Activated CD8-positive, alpha-beta memory T cell treated with anti-CD3 and anti-CD28 coated beads, Interleukin-2, amount 50 U/mL, for 24 hours (primary cell): ENCODE data around the gene IFT80.

Source experiments
- DNase-seq: peaks from one replicate; pipeline ENCODE4 v3.0.0-alpha.2; 2020; ENCODE audit errors: extremely low read depth

Gene IFT80

GRCh38 chr3:160399125-160400029, at the start of gene IFT80, which contains the start of gene SMC4:
TSS of gene IFT80 (minus strand) at chr3:160399225. CDS start at chr3:160384600, 14,625 bp downstream.
TSS of gene SMC4 (plus strand) at chr3:160399650. CDS start at chr3:160400827, 1,177 bp downstream.
- DNase-seq, result peak; percentile 93

- DNase-seq, result no peak
These were observed 48.5 kb upstream of the IFT80 start for GRCh38 chr3:160447544-160447943.

- DNase-seq, result no peak
These were observed 47.6 kb upstream of the IFT80 start for GRCh38 chr3:160446522-160447056.

- no peak for DNase-seq
These were observed 46.8 kb upstream of the IFT80 start for GRCh38 chr3:160445854-160446253.

GRCh38 chr3:160444411-160444810, 45.4 kb upstream of the IFT80 start:
- DNase-seq, result no peak

GRCh38 chr3:160440687-160441086, 41.7 kb upstream of the IFT80 start:
- no peak for DNase-seq

- no peak for DNase-seq
These were observed 38.0 kb upstream of the IFT80 start for GRCh38 chr3:160437083-160437455.

GRCh38 chr3:160435747-160436146, 36.7 kb upstream of the IFT80 start:
- DNase-seq, result no peak

- DNase-seq, result no peak
These were observed 36.1 kb upstream of the IFT80 start for GRCh38 chr3:160435095-160435494.

- no peak for DNase-seq
These were observed 35.0 kb upstream of the IFT80 start for GRCh38 chr3:160434071-160434470.

GRCh38 chr3:160427832-160428424, 28.9 kb upstream of the IFT80 start:
- DNase-seq, result no peak

- DNase-seq, result no peak
These were observed 18.3 kb upstream of the IFT80 start for GRCh38 chr3:160417311-160417710.

- peak; percentile 7 for DNase-seq
These were observed 14.7 kb upstream of the IFT80 start for GRCh38 chr3:160413613-160414248.

GRCh38 chr3:160412477-160412876, 13.5 kb upstream of the IFT80 start:
- DNase-seq, result no peak

- DNase-seq, result no peak
These were observed 11.0 kb upstream of the IFT80 start for GRCh38 chr3:160409812-160410610.

- DNase-seq, result no peak
These were observed 4.9 kb upstream of the IFT80 start for GRCh38 chr3:160403796-160404470.

GRCh38 chr3:160403028-160403545, 4.1 kb upstream of the IFT80 start:
- no peak for DNase-seq

- DNase-seq, result no peak
These were observed 3.4 kb upstream of the IFT80 start for GRCh38 chr3:160402221-160403027.

GRCh38 chr3:160401291-160402095, 2.5 kb upstream of the IFT80 start:
- no peak for DNase-seq
